HG02870 (cell line): ENCODE data around the gene EEF1AKMT3.

Source experiments
- ATAC-seq: cut with Tn5 transposase; IDR thresholded peaks from one replicate; pipeline ENCODE4 v1.9.1; 2021; ENCODE audit warnings: mild to moderate bottlenecking, moderate library complexity; ENCODE audit not compliant: unreplicated experiment

Gene EEF1AKMT3

GRCh38 chr12:57772429-57773322 is at the start of gene EEF1AKMT3:
Gene EEF1AKMT3 (plus strand): TSS chr12:57772614. CDS start chr12:57772725, 111 bp downstream.
- ATAC-seq: peak; percentile 17

- no peak for ATAC-seq
Measured at GRCh38 chr12:57722716-57723629, 49.4 kb upstream of the EEF1AKMT3 start.

- no peak for ATAC-seq
Measured at GRCh38 chr12:57723630-57723962, 48.8 kb upstream of the EEF1AKMT3 start.

GRCh38 chr12:57724003-57724935 is 48.1 kb upstream of the EEF1AKMT3 start:
- no peak for ATAC-seq

GRCh38 chr12:57724936-57725740 is 47.3 kb upstream of the EEF1AKMT3 start:
- no peak for ATAC-seq

- no peak for ATAC-seq
Measured at GRCh38 chr12:57725851-57726150, 46.6 kb upstream of the EEF1AKMT3 start.

- no peak for ATAC-seq
Measured at GRCh38 chr12:57726151-57726883, 46.1 kb upstream of the EEF1AKMT3 start.

- ATAC-seq: no peak
Measured at GRCh38 chr12:57726884-57727757, 45.3 kb upstream of the EEF1AKMT3 start.

- ATAC-seq: no peak
Measured at GRCh38 chr12:57727758-57728395, 44.5 kb upstream of the EEF1AKMT3 start.

GRCh38 chr12:57729321-57729844 is 43.0 kb upstream of the EEF1AKMT3 start:
- no peak for ATAC-seq

GRCh38 chr12:57730336-57731067 is 41.9 kb upstream of the EEF1AKMT3 start:
- no peak for ATAC-seq

- ATAC-seq: no peak
Measured at GRCh38 chr12:57731411-57732080, 40.9 kb upstream of the EEF1AKMT3 start.

GRCh38 chr12:57732270-57732669 is 40.1 kb upstream of the EEF1AKMT3 start:
- ATAC-seq: no peak

- ATAC-seq: no peak
Measured at GRCh38 chr12:57732726-57733593, 39.5 kb upstream of the EEF1AKMT3 start.

- no peak for ATAC-seq
Measured at GRCh38 chr12:57733928-57734327, 38.5 kb upstream of the EEF1AKMT3 start.
